Upper lobe of left lung (tissue), 6 donors: ENCODE results near the gene RAP1B. TPM values are rescaled to one million over a fixed set of nuclear protein-coding genes. Genes with fewer than 3 reads are reported as not detected.

ENCODE experiments used
- ATAC-seq, 2 donors: fragments of 200-7000 bp; cut with Tn5 transposase; one replicate each; pipeline ENCODE4 v1.9.1; 2022; ENCODE audit warnings: mild to moderate bottlenecking in 2 of 2, moderate library complexity in 2 of 2; ENCODE audit not compliant: low FRiP score in 2 of 2
- DNase-seq, 2 donors: peaks; one replicate each; pipeline ENCODE4 v3.0.0-alpha.2; 2019 to 2020
- H3K27ac ChIP-seq, 4 donors: fragments of 200-600 bp; sonication (generic); one replicate each; pipeline ENCODE4 v1.5.1; 2016 to 2019
- H3K27me3 ChIP-seq, 4 donors: fragments of 200-600 bp; sonication (generic); one replicate each; pipeline ENCODE4 v1.5.1; 2017 to 2019
- H3K36me3 ChIP-seq, 4 donors: fragments of 200-600 bp; sonication (generic); one replicate each; pipeline ENCODE4 v1.5.1; 2016 to 2019
- H3K4me1 ChIP-seq, 4 donors: fragments of 200-600 bp; sonication (generic); one replicate each; pipeline ENCODE4 v1.5.1; 2018 to 2019
- H3K4me3 ChIP-seq, 4 donors: fragments of 200-600 bp; sonication (generic); one replicate each; pipeline ENCODE4 v1.5.1; 2017 to 2019; ENCODE audit warnings: mild to moderate bottlenecking in 2 of 4, moderate library complexity in 1 of 4
- H3K9me3 ChIP-seq, 4 donors: fragments of 200-600 bp; sonication (generic); one replicate each; pipeline ENCODE4 v1.5.1; 2018 to 2019
- CTCF ChIP-seq, 6 experiments: fragments of 450-650 bp in 4 of 6; fragments of 200-600 bp in 2 of 6; sonication (generic) in 2 of 6; IDR thresholded peaks; one replicate each; pipeline ENCODE4 v1.5.1; 2016 to 2019; ENCODE audit warnings: antibody characterized with exemption in 6 of 6
- EP300 ChIP-seq, 4 donors: sonication (generic); formaldehyde crosslinking; IDR thresholded peaks; one replicate each; pipeline ENCODE4 v1.5.1; 2017; ENCODE audit warnings: antibody characterized with exemption in 4 of 4, control low read depth in 2 of 4
- POLR2A ChIP-seq, 4 donors: fragments of 450-650 bp; IDR thresholded peaks; one replicate each; pipeline ENCODE4 v1.5.1; 2016 to 2017; ENCODE audit warnings: antibody characterized with exemption in 4 of 4, mild to moderate bottlenecking in 2 of 4
- POLR2AphosphoS5 ChIP-seq, 2 donors: sonication (generic); formaldehyde crosslinking; IDR thresholded peaks; one replicate each; pipeline ENCODE4 v1.5.1; 2017; ENCODE audit warnings: antibody characterized with exemption in 2 of 2
- WGBS, 2 donors: methylation state at CpG; one replicate each; pipeline ENCODE4 v1.1.5; 2017 to 2018; 5-methylcytosine and 5-hydroxymethylcytosine counted together
- total RNA-seq, 6 donors: library from RNA; depleted of rRNA in 4 of 6; stranded (reverse); fragments of >200 nt in 4 of 6; gene quantifications; one replicate each; pipeline versions ENCODE4 v1.1.0 to v1.2.1, GENCODE V29; 2016 to 2021
- donor health status: DM: no; HTN: no; CAD: no; lungs with moderate emphysema.
- donor health status: DM: no; HTN: yes; CAD: no; lungs with severe emphysema.

The RAP1B gene
- total RNA-seq, 6 donors from 2014 or later: 135 to 208 (median 162) TPM

GRCh38 chr12:68638171-68638570 lies 27.5 kb downstream of the RAP1B start:
- TF ChIP-seq POLR2AphosphoS5 (IDR thresholded peaks at IDR 0.05): no peak
- no peak for TF ChIP-seq CTCF (IDR thresholded peaks at IDR 0.05)
- TF ChIP-seq EP300 (IDR thresholded peaks at IDR 0.05): no peak
- no peak for TF ChIP-seq POLR2A (IDR thresholded peaks at IDR 0.05)
- H3K27me3 ChIP-seq: no peaks in the 10 kb centered on the region
- 65 to 66% methylated on average over 3 of the region's 3 CpGs for WGBS, 2 donors
- DNase-seq (no peak), ATAC-seq (no peak)
- peaks cover 0 to 6% (median 0%) of the 10 kb centered on the region in 4 donors for H3K36me3 ChIP-seq
- H3K4me3 ChIP-seq: no peak overlapping the region
- H3K9me3 ChIP-seq: no peaks in the 10 kb centered on the region
- H3K27ac ChIP-seq: no peak overlapping the region
- H3K4me1 ChIP-seq: peaks cover 41 to 70% (median 56%) of the 10 kb centered on the region in 4 donors

- ATAC-seq (no peak), DNase-seq (no peak)
- Histone ChIP-seq H3K36me3 (peaks cover 0 to 6% (median 0%) of the 10 kb centered on the region in 4 donors), H3K9me3 (no peaks in the 10 kb centered on the region), H3K27me3 (no peaks in the 10 kb centered on the region), H3K4me1 (peaks cover 34 to 63% (median 50%) of the 10 kb centered on the region in 4 donors), H3K4me3 (no peak overlapping the region), H3K27ac (no peak overlapping the region)
- TF ChIP-seq POLR2AphosphoS5 (IDR thresholded peaks at IDR 0.05) (no peak), POLR2A (IDR thresholded peaks at IDR 0.05) (no peak), EP300 (IDR thresholded peaks at IDR 0.05) (no peak), CTCF (IDR thresholded peaks at IDR 0.05) (no peak)
- 74 to 79% methylated on average over 12 of the region's 12 CpGs for WGBS, 2 donors
Observed at GRCh38 chr12:68638721-68639395, 28.2 kb downstream of the RAP1B start.

GRCh38 chr12:68639396-68639767 lies 28.7 kb downstream of the RAP1B start:
- no peak for DNase-seq
- Histone ChIP-seq H3K4me1 (peaks cover 29 to 58% (median 46%) of the 10 kb centered on the region in 4 donors), H3K27me3 (no peaks in the 10 kb centered on the region), H3K27ac (no peak overlapping the region), H3K9me3 (no peaks in the 10 kb centered on the region), H3K36me3 (peaks cover 0 to 6% (median 0%) of the 10 kb centered on the region in 4 donors), H3K4me3 (no peak overlapping the region)
- TF ChIP-seq EP300 (IDR thresholded peaks at IDR 0.05) (no peak), POLR2A (IDR thresholded peaks at IDR 0.05) (no peak), POLR2AphosphoS5 (IDR thresholded peaks at IDR 0.05) (no peak), CTCF (IDR thresholded peaks at IDR 0.05) (no peak)
- ATAC-seq: no peak
- 90 to 95% methylated on average over 1 of the region's 1 CpG for WGBS, 2 donors

- no peak for TF ChIP-seq POLR2AphosphoS5 (IDR thresholded peaks at IDR 0.05)
- TF ChIP-seq POLR2A (IDR thresholded peaks at IDR 0.05): no peak
- no peak for TF ChIP-seq EP300 (IDR thresholded peaks at IDR 0.05)
- no peak for TF ChIP-seq CTCF (IDR thresholded peaks at IDR 0.05)
- H3K4me1 ChIP-seq: peaks cover 20 to 56% (median 39%) of the 10 kb centered on the region in 4 donors
- WGBS, 2 donors: 21 to 31% methylated on average over 5 of the region's 5 CpGs
Observed at GRCh38 chr12:68641138-68641537, 30.4 kb downstream of the RAP1B start.

GRCh38 chr12:68646484-68646883 lies 35.8 kb downstream of the RAP1B start:
- no peaks in the 10 kb centered on the region for H3K27me3 ChIP-seq

More at GRCh38 chr12:68641138-68641537, 30.4 kb downstream of the RAP1B start:
- no peaks in the 10 kb centered on the region for H3K27me3 ChIP-seq
- H3K4me3 ChIP-seq: no peak overlapping the region
- DNase-seq (no peak), ATAC-seq (no peak)
- peaks cover 0 to 6% (median 0%) of the 10 kb centered on the region in 4 donors for H3K36me3 ChIP-seq
- H3K27ac ChIP-seq: peak overlapping the region in 1 of 4 donors; percentile 21
- H3K9me3 ChIP-seq: no peaks in the 10 kb centered on the region

More at GRCh38 chr12:68646484-68646883, 35.8 kb downstream of the RAP1B start:
- H3K4me3 ChIP-seq: no peak overlapping the region
- no peak for TF ChIP-seq EP300 (IDR thresholded peaks at IDR 0.05)
- TF ChIP-seq POLR2A (IDR thresholded peaks at IDR 0.05): no peak
- no peak for TF ChIP-seq CTCF (IDR thresholded peaks at IDR 0.05)
- no peak for TF ChIP-seq POLR2AphosphoS5 (IDR thresholded peaks at IDR 0.05)
- H3K27ac ChIP-seq: no peak overlapping the region
- H3K36me3 ChIP-seq: peaks cover 0 to 36% (median 4%) of the 10 kb centered on the region in 4 donors
- WGBS, 2 donors: 84 to 90% methylated on average over 4 to 5 of the region's 5 CpGs
- ATAC-seq (no peak), DNase-seq (no peak)
- H3K4me1 ChIP-seq: peaks cover 7 to 53% (median 26%) of the 10 kb centered on the region in 4 donors
- no peaks in the 10 kb centered on the region for H3K9me3 ChIP-seq
